Activated CD8-positive, alpha-beta memory T cell treated with anti-CD3 and anti-CD28 coated beads for 36 hours (primary cell): ENCODE measurements around the gene CAPN8. TPM values are rescaled to one million over a fixed set of nuclear protein-coding genes. Genes with fewer than 3 reads are reported as not detected.
"Not testable (repeated sequence)": the region's sequence is repeated elsewhere in the genome, so short reads cannot be mapped to it uniquely, and the experiment has no call there.

Experiments used
- CTCF ChIA-PET: fragments of 350-600 bp; sonication (Branson Sonifier 250); formaldehyde crosslinking; loops from one replicate; lab custom pipeline; 2021; ENCODE audit warnings: antibody characterized with exemption; lab: Charles Lee
- POLR2A ChIA-PET: fragments of 350-600 bp; sonication (Branson Sonifier 250); formaldehyde crosslinking; loops from one replicate; lab custom pipeline; 2021; ENCODE audit warnings: antibody characterized with exemption; lab: Charles Lee
- total RNA-seq, 2 experiments: library from RNA; stranded (reverse); gene quantifications; one replicate each; pipeline ENCODE4 v1.2.3, GENCODE V29; 2021

CAPN8 gene
- total RNA-seq, 2 experiments from 2014 or later, result not detected

DNA sequence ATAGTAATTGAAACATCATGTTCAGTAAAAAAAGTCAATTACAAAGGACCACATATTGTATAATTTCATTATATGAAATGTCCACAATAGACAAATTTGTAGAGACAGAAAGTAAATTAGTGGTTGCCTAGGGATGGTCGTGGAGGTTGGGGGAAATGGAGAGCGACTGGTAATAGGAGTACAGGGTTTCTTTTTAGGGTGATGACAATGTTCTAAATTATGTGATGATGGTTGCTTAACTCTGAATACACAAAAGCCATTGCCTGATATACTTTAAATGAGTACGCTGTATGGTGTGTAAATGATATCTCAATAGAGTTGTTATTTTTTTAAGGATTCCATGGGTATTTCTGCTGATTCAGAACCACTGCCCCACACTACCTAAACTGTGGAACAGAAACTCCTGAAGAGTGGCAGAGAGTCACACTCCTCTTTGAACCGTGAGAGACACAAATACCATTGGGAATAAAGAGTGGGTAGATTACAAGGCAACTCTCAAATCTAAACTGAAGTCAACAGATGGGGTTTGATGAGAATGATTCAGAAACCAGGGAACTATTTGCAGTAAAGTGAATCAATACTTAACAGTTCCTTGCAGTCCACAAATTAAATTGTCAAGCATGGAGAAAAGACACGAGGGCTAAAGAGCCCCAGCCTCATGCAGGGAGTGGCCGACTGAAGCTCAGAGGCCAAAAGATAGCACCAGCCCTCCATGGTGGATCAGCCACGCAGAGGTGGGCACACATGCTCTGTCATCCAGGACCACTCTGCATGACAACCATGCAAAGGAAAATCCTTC lies 118.0 kb downstream of the CAPN8 start:
- CTCF ChIA-PET, result no interaction called here

DNA sequence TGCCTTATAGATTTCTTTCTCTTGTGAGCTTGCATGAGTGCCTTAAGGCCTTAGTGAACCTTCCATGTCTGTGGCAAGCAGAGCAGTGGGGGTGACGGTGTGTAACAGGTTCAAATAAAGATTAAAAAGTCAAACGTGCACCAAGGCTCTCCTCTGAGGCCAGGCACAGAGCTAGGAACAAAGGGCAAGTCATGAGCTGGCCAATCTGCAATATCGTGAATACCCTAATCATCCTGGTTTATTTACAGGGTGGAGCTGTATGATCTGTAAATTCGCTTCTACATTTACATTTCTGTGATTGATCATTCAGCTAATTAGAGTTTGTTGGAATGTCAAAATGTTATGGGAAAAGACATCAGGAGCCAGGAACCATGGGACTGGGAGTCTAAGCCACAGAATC lies 120.2 kb downstream of the CAPN8 start:
- ChIA-PET CTCF (no interaction called here), POLR2A (no interaction called here)

More for the DNA sequence above, 118.0 kb downstream of the CAPN8 start:
- POLR2A ChIA-PET, result no interaction called here

GRCh38 chr1:223543560-223543959 lies 121.9 kb downstream of the CAPN8 start:
- ChIA-PET CTCF (no interaction called here), POLR2A (no interaction called here)

DNA sequence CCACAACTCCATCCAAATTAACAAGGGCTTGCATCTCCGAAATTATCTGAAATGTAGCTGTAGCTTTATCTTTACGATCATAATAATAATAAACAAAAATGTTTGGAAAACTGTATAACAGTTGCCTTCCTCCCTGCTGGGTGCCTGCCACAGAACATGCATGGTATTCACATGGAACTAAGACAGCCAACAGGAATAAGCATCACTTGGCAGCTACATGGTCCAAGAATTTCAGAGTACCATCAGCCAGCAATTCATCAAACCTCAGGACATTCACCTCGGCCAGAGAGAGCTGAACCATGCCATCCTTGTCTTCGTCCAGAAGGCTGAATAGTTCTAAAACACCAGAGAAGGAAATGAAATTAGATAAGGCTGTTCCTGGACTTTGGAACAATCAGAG lies 122.7 kb downstream of the CAPN8 start:
- CTCF ChIA-PET, result no interaction called here

DNA sequence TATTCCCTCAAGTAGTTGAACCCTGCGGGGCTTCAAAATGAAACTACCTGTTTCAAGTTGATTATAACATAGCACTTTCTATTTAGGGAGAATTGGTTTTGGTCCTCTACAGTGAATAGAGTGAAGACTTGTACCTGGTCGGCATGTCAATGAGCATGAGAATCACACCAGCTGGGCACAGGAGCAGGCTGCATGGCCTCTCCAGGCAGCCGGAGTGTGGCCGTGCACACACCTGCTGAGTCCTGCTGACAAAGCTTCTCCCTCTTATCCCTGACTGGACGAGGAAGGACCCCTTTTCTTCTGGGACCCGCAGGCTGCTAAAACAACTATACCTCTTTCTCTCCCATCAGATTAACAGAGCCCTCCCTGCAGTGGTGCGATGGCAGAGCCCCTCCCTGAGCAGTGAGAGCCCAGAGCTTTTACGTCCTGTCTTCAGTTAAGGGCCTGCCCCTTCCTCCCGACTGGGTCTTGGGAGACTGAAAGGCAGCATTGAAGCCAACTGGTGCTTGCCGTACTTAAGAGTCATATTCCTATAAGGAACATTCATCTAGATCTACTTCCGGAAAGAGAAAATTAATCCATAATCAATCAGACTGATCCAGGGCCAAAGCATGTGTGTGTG lies 124.9 kb downstream of the CAPN8 start:
- ChIA-PET POLR2A (no interaction called here), CTCF (no interaction called here)

More for the DNA sequence above, 122.7 kb downstream of the CAPN8 start:
- POLR2A ChIA-PET, result no interaction called here

GRCh38 chr1:223539750-223540149 lies 125.8 kb downstream of the CAPN8 start:
- CTCF ChIA-PET, result no interaction called here
- POLR2A ChIA-PET, result no interaction called here

DNA sequence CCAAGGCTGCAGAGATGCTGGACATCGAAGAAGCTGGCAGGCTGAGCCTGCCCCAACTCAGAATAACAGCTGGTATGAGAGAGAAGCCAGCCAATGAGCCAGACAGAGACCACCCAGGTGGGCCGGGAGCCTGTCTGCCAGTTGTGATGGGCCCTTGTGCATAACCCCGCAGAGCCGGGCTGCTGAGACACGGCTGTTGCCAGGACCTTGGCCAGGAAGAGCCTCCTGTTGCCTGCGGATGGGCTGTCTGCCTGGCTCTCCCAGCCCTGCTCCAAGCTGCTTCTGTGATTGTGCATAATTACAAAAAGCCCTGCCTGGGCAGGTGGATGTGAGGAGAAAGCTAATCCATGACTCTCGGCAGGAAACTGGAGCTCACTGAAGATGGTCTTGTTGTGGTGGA lies 126.5 kb downstream of the CAPN8 start:
- POLR2A ChIA-PET, result no interaction called here
- CTCF ChIA-PET, result no interaction called here

- CTCF ChIA-PET, result no interaction called here
- POLR2A ChIA-PET, result no interaction called here
These were observed 130.2 kb downstream of the CAPN8 start for GRCh38 chr1:223535319-223535718.

DNA sequence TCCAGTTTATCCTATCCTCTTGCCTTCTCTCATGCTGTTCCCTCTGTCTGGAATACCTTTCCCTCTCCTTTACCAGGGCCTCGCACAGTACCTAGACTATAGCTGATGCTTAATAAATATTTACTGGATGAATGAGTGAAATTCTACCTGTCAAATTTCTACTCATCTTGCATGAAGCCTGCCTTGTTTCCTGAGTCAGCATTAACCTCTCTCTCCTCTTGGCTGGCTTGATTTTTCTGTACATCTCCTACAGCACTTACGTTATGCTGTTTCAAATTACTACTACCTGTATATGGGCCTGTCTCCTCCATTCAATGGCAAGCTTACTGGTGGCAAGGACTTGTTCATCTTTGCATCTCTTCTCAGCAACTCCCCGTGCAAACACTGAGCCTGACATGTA lies 130.8 kb downstream of the CAPN8 start:
- POLR2A ChIA-PET, result no interaction called here
- CTCF ChIA-PET, result no interaction called here

- POLR2A ChIA-PET, result no interaction called here
- CTCF ChIA-PET, result no interaction called here
These were observed 131.8 kb downstream of the CAPN8 start for GRCh38 chr1:223533708-223534107.

DNA sequence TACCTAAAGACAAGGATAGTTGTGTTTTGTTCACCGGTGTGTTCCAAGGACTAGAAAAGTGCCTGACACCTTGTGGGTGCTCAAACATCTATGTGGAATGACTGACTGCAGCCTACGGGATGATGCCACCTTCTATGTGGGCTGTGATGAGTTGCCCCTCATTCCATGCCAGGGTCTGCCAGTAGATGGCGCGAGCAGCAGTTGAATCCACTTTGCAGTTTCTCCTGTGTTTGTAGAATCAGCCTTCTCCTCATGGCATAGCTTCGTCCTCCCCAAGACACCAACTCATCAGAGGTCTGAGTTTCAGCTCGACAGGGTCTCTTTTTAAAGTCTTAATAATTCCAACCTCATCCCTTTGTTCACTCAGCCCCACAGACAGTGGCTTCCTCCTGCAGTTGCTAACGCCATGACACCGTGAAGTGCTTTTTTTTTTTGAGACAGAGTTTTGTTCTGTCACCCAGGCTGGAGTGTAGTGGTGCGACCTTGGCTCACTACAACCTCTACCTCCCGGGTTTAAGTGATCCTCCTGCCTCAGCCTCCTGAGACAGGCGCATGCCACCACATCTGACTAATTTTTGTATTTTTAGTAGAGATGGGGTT lies 133.7 kb downstream of the CAPN8 start:
- ChIA-PET POLR2A (no interaction called here), CTCF (no interaction called here)

- ChIA-PET CTCF (no interaction called here), POLR2A (no interaction called here)
These were observed 139.5 kb downstream of the CAPN8 start for GRCh38 chr1:223525957-223526356.

GRCh38 chr1:223525546-223525945 lies 140.0 kb downstream of the CAPN8 start:
- ChIA-PET POLR2A (no interaction called here), CTCF (no interaction called here)

GRCh38 chr1:223524930-223525451 lies 140.5 kb downstream of the CAPN8 start:
- CTCF ChIA-PET, result no interaction called here
- POLR2A ChIA-PET, result no interaction called here

GRCh38 chr1:223521150-223521549 lies 144.4 kb downstream of the CAPN8 start:
- ChIA-PET POLR2A (no interaction called here), CTCF (interaction anchor here (0.7 kb wide), 1 partner anchor 1883 kb away, joined by 3 read pairs; no protein-coding TSS in a partner anchor)

DNA sequence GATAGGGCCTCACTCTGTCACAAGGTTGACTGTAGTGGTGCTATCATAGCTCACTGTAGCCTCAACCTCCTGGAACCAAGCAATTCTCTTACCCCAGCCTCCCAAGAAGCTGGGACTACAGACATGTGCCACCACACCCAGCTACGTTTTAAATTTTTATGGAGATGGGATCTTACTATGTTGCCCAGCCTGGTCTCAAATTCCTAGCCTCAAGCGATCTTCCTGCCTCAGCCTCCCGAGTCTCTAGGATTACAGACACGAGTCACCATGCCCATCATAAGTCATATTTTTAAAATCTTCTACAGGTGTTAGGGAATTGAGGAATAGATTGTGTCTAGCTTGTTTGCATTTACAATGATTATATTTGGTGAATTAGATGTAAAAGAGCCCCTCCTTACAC lies 145.3 kb downstream of the CAPN8 start:
- ChIA-PET CTCF (no interaction called here), POLR2A (no interaction called here)

- CTCF ChIA-PET, result no interaction called here
- POLR2A ChIA-PET, result no interaction called here
These were observed 146.4 kb downstream of the CAPN8 start for GRCh38 chr1:223519116-223519515.

- CTCF ChIA-PET, POLR2A ChIA-PET: not testable (repeated sequence)
These were observed 146.9 kb downstream of the CAPN8 start for GRCh38 chr1:223518553-223518952.

DNA sequence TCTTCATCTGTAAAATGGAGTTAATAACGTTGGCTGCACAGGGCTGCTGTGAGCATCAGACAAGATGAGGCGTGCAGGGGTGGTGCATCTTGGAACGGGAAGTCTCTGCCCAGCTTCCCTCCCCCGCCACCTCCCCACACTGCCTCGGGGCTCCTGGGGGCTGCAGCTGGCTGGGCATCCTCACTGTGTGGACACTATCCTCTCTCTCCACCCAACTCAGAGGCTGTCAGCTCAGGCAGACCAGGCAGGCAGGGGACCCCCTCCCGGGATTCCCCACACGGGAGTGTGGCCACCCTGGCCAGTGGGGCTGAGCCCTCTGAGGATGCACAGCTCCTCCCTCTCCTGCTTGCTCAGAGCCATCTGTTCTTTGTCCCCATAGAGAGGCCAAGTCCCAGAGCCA lies 149.6 kb downstream of the CAPN8 start:
- POLR2A ChIA-PET, result no interaction called here
- CTCF ChIA-PET, result no interaction called here

DNA sequence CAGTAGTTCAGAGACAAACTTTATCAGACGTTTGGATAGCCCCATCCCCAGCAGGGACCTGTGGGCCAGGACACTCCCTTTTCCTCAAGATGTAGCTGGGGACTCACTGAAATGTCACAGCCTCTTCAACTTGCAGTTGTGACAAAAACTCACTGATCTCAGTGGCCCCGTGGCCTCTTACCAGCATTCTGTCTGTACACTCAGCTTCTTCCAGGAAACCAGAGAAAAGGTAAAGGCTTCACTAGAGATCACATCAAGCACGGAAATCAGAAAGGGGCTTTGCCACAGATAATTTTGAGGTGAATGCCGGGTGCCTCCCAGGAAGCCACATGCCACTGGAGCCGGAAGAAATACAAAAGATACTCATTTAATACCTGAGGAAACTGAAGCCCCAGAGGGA lies 150.1 kb downstream of the CAPN8 start:
- ChIA-PET POLR2A (no interaction called here), CTCF (no interaction called here)

DNA sequence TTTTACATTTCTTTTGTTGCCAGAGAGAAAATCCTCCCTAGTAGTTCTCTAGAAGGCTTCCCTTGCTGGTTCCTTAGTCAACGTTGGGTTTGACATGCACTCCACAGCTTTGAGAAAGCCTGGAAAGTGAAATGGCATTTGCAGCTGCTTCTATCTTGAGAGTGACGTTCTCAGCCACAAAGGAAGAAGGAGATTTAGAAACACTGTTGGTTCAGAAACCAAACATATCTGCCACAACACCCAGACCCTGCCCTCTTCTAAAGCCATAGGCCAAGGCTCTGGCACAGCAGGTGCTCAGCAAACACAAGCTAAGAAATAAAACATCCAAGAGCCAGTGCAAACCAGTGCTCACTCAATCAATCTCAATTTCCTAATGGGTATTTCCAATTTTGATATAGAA lies 150.9 kb downstream of the CAPN8 start:
- CTCF ChIA-PET, result no interaction called here
- POLR2A ChIA-PET, result no interaction called here
